GM12872 (cell line): Measurements from ENCODE around the gene FAT3.

Experiments
- TF ChIP-seq, protein P1 (sequence below): IDR thresholded peaks from 3 replicates; pipeline ENCODE4 v1.5.1; 2011; ENCODE audit warnings: low read depth, mild to moderate bottlenecking, low read length, moderate library complexity; ENCODE audit not compliant: insufficient read depth

FAT3 gene

DNA sequence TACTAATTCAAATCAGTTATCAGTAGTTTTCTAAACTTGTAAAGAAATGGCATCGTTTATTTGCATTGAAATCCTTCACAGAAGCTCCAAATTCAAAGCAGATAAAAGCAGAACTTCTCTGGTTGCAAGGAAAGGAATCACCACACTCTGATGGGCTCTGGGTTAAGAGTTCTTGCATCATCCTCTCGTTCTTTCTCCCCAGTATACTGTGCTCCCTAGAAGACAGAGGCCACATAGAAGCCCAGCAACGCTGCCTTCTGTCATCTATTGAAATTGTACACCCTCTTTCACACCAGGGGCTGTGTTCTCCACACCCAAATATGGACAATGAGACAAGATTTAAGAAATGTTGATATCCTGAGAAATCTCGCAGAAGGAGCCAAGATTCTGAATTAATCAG, 29.3 kb downstream of the FAT3 start:
- TF ChIP-seq, protein P1, sequence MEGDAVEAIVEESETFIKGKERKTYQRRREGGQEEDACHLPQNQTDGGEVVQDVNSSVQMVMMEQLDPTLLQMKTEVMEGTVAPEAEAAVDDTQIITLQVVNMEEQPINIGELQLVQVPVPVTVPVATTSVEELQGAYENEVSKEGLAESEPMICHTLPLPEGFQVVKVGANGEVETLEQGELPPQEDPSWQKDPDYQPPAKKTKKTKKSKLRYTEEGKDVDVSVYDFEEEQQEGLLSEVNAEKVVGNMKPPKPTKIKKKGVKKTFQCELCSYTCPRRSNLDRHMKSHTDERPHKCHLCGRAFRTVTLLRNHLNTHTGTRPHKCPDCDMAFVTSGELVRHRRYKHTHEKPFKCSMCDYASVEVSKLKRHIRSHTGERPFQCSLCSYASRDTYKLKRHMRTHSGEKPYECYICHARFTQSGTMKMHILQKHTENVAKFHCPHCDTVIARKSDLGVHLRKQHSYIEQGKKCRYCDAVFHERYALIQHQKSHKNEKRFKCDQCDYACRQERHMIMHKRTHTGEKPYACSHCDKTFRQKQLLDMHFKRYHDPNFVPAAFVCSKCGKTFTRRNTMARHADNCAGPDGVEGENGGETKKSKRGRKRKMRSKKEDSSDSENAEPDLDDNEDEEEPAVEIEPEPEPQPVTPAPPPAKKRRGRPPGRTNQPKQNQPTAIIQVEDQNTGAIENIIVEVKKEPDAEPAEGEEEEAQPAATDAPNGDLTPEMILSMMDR, result no peak

DNA sequence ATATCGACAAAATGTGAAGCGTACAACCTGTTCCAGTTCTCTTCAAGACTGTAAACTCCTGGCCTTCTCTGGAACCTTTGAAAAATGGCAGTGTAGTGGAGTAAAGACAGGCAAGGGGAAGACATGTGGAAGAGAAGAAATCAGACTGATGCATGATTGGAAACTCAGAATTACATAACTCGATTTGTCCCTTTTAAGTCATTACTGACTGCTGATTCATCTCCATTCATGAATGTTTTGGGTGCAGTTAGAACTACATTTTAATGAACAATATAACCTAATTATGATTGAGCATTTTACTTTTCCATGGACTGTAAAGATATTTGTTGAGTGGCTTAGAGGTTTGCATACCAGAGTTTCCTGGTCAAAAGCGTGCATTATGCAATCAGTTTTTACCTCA, 32.9 kb downstream of the FAT3 start:
- TF ChIP-seq, protein P1, result no peak

DNA sequence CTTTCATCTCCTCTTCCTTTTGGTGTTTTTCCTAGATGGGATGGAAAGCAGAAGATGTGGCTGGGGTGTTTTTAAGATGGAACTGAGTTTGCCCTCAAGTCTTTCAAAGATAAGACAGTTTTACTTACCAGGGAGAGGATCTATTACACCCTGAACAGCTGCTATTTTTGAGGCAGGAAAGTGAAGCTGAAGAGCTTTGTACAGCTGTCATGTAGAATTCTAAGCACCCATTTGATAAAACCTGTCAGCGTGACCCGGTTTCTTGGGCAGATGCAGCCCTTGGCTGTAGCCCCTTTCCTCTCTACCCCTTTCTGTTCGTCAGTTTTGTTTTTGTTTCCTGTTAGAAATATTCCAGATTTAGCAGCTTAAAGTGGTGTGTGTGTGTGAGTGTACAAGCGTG, 35.2 kb downstream of the FAT3 start:
- TF ChIP-seq, protein P1, result no peak

DNA sequence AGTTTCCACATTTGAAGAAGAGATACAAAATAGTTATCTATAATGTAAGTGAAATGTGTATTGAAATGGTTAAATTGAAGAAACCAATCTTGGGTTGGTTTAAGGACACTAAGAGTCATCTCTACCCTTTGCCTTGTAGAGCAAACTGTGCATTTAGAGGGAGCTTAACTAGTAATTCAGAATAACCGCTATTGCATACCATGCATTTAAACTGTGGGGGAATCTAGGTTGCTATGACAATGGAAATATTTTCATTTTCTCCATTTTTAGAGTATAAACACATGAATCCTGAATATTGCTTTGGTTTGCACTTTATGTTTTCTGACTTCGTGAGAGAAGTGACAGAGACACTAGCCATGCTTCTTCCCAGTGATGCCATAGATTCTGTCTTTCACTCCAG, 39.7 kb downstream of the FAT3 start:
- TF ChIP-seq, protein P1, result no peak

DNA sequence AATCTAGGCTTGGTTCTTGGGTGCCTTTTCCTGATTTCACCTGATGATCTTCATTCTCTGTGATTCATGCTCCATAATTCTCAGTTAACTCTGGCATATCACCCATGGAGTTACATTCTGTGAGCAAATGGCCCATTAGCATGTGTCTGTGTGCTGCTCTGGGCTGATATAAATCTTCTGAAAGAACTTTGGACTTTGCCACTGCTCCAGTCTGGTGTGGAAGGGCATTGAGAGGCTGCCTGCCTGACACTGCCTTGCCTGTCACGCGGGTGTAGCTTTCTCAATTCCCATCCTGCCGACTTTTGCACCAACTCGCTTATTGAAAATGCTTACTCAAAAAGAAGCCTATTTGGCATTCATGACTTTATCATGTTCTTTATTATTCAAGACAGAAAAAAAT, 42.2 kb downstream of the FAT3 start:
- TF ChIP-seq, protein P1, result no peak

DNA sequence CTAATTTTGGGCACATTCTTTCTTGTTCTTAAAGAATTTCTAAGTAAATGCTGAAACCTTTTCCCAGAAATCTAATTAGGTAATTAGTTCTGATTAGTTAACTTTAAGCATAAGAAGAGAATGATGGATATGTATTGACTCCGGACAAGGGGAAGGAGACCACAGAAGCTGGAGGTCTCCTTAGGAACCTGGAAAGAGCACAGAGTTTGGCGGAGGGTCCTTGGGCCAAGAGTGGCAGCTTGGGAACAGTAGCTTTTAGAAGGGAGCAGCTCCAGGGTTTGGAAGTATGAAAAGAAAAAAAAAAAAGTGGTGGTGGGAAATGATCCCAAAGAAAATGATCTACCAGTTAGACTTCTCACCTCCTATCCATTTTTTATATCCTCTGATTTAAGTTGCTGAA, 42.7 kb downstream of the FAT3 start:
- TF ChIP-seq, protein P1, result no peak

DNA sequence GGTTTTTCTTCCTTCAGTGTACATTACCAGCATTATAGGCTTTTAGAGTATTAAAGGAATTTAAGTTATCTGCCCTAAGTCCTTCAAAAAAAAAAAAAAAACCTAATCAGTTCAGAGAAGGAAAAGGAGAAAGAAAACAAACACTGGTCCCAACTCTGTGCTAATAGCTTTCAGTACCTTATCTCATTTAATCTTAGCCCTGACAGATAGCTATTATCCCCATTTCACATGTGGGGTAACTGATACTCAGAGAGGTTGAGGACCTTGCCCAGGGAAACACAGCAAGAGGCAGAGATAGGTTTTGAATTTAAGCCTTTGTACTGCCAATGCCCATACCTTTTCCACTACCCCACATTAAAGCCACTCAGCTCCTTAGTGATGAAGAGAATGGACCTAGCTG, 43.4 kb downstream of the FAT3 start:
- TF ChIP-seq, protein P1, result no peak

DNA sequence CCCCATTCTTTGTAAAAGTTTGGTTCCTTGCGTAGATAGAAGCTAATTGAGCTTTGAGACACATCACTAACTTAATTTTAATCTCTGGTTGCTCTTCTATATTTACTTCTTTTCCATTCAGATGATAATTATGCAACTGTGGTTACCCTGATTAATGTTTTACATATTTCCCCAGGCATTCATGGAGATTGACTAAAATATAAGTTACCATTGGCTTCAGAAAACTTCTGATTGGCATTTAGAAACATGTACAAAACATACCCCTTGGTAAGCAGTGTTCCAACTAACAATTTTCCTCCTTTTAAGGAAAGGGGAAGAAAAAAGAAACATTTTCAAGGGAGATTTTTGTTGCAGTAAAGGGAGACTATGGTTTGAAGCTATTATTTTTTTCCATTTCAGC, 43.9 kb downstream of the FAT3 start:
- TF ChIP-seq, protein P1, result no peak
